Sigmoid colon (tissue), 4 donors: ENCODE data around the gene DDR1.

Experiments used
- CTCF ChIP-seq, 4 experiments: fragments of 450-650 bp in 3 of 4; fragments of 200-600 bp in 1 of 4; IDR thresholded peaks; one replicate each; pipeline ENCODE4 v1.5.1; 2016 to 2019; ENCODE audit warnings: antibody characterized with exemption in 4 of 4, mild to moderate bottlenecking in 3 of 4, moderate library complexity in 2 of 4
- POLR2A ChIP-seq, 2 donors: fragments of 450-650 bp; IDR thresholded peaks; one replicate each; pipeline ENCODE4 v1.6.1; 2016; ENCODE audit warnings: antibody characterized with exemption in 2 of 2, mild to moderate bottlenecking in 2 of 2, moderate library complexity in 2 of 2
- POLR2AphosphoS5 ChIP-seq, 4 donors: sonication (generic); formaldehyde crosslinking; IDR thresholded peaks; one replicate each; pipeline ENCODE4 v1.6.1; 2017; ENCODE audit warnings: antibody characterized with exemption in 4 of 4

- TF ChIP-seq CTCF (IDR thresholded peaks at IDR 0.05) (no peak), POLR2A (IDR thresholded peaks at IDR 0.05) (no peak), POLR2AphosphoS5 (IDR thresholded peaks at IDR 0.05) (no peak)
Measured at GRCh38 chr6:30944051-30944450, 59.7 kb downstream of the DDR1 start.
